H1 (cell line): ENCODE data around the gene PROCR. TPM values are rescaled to one million over a fixed set of nuclear protein-coding genes. Genes with fewer than 3 reads are reported as not detected.

Experiments used
- ASH2L ChIP-seq: fragments of 200-600, 300-600 bp; sonication (generic); IDR thresholded peaks from one replicate; pipeline ENCODE4 v1.7.1; 2017; ENCODE audit warnings: low read length
- BRCA1 ChIP-seq: IDR thresholded peaks from 2 replicates; pipeline ENCODE4 v1.6.1; 2012; ENCODE audit warnings: low read depth, low read length, improper control_type of control experiment
- CHD7 ChIP-seq: fragments of 300-600 bp; sonication (generic); IDR thresholded peaks from 2 replicates; pipeline ENCODE4 v1.7.1; 2012; ENCODE audit warnings: low read length, moderate library complexity, mild to moderate bottlenecking, inconsistent platforms; ENCODE audit not compliant: insufficient replicate concordance
- FOSL1 ChIP-seq: IDR thresholded peaks from 2 replicates; pipeline ENCODE4 v1.6.1; 2011; ENCODE audit warnings: mild to moderate bottlenecking, low read depth, low read length, moderate library complexity; ENCODE audit not compliant: insufficient read depth
- GABPA ChIP-seq: IDR thresholded peaks from 2 replicates; pipeline ENCODE4 v1.6.1; 2011; ENCODE audit warnings: mild to moderate bottlenecking, low read length, moderate library complexity, borderline replicate concordance; ENCODE audit not compliant: insufficient read depth
- KDM1A ChIP-seq: fragments of 200-600, 300-600 bp; sonication (generic); IDR thresholded peaks from 2 replicates; pipeline ENCODE4 v1.7.1; 2016; ENCODE audit warnings: mild to moderate bottlenecking, low read length, borderline replicate concordance
- KDM4A ChIP-seq: IDR thresholded peaks from one replicate; pipeline ENCODE4 v1.7.1; 2012; ENCODE audit warnings: low read depth, mild to moderate bottlenecking, moderate library complexity, low read length, inconsistent platforms; ENCODE audit not compliant: severe bottlenecking
- KDM5A ChIP-seq: fragments of 200-600 bp; IDR thresholded peaks from 2 replicates; pipeline ENCODE4 v1.7.1; 2012; ENCODE audit warnings: mild to moderate bottlenecking, low read length, inconsistent platforms, mixed read lengths
- POU5F1 ChIP-seq: IDR thresholded peaks from 2 replicates; pipeline ENCODE4 v1.6.1; 2011; ENCODE audit warnings: low read depth, mild to moderate bottlenecking, low read length, moderate library complexity
- RFX5 ChIP-seq: IDR thresholded peaks from 2 replicates; pipeline ENCODE4 v1.6.1; 2011; ENCODE audit warnings: low read depth, low read length, improper control_type of control experiment, borderline replicate concordance
- polyA plus RNA-seq, 7 experiments: library from polyadenylated mRNA; depleted of rRNA in 3 of 7; stranded (reverse) in 5 of 7; unstranded in 2 of 7; fragments of >200 nt in 5 of 7; fragments of 200-250 nt in 2 of 7; gene quantifications; 1 replicate in 5 of 7; 2 replicates in 1 of 7; 4 replicates in 1 of 7; pipeline versions ENCODE4 v1.2.1 to v1.2.3, GENCODE V29; 2011 to 2013; ENCODE audit warnings: missing spikeins in 2 of 7, mixed read lengths in 2 of 7
- total RNA-seq: library from RNA; stranded (reverse); fragmentation: NEBNext Ultra II Directional; extraction: Animal tissue kit (Norgen Biotek cat#: 25700); gene quantifications from 2 replicates; pipeline ENCODE4 v1.2.1, GENCODE V29; 2021

PROCR gene
- total and polyA plus RNA-seq, 2 of the 8 experiments (the other 6 are each of a cell fraction or from before 2014, with no cell fraction given) = 21.3 to 42.9 TPM

- TF ChIP-seq CHD7 = no peak
- TF ChIP-seq KDM4A = no peak
- no peak for TF ChIP-seq POU5F1
- no peak for TF ChIP-seq KDM1A
- TF ChIP-seq KDM5A = no peak
- no peak for TF ChIP-seq ASH2L
- TF ChIP-seq RFX5 = no peak
- TF ChIP-seq FOSL1 = no peak
- no peak for TF ChIP-seq BRCA1
- no peak for TF ChIP-seq GABPA
- TF ChIP-seq, all 59 proteins: peak for 0
Measured at GRCh38 chr20:35190556-35190955, 18.7 kb downstream of the PROCR start (continued).
